ENCODE measurements around the gene EZR. TPM values are rescaled to one million over a fixed set of nuclear protein-coding genes. Genes with fewer than 3 reads are reported as not detected.
"Not testable (repeated sequence)": the region's sequence is repeated elsewhere in the genome, so short reads cannot be mapped to it uniquely, and the experiment has no call there.

EZR gene
- total RNA-seq, 2 donors from 2014 or later: 118 to 222 TPM

GRCh38 chr6:158796353-158796752, 22.8 kb downstream of the EZR start:
- Histone ChIP-seq H3K4me3 (no peak overlapping the region), H3K27ac (no peak overlapping the region), H3K9me3 (no peaks in the 10 kb centered on the region), H3K4me1 (replicated peaks) (peaks cover 14% of the 10 kb centered on the region), H3K36me3 (no peaks in the 10 kb centered on the region), H3K27me3 (replicated peaks; ENCODE audit: insufficient read depth) (no peaks in the 10 kb centered on the region)
- TF ChIP-seq CTCF (IDR thresholded peaks at IDR 0.05) (no peak), POLR2A (IDR thresholded peaks at IDR 0.05) (no peak), POLR2AphosphoS5 (IDR thresholded peaks at IDR 0.05) (no peak)
- 84% methylated on average over 3 of the region's 3 CpGs for WGBS
- no peak for DNase-seq (ENCODE audit: low spot score)
- intact Hi-C loops (cut with DNase I): loop anchor here (10.0 kb wide), 1 partner anchor 178 kb away; no protein-coding TSS in a partner anchor

- H3K27ac ChIP-seq: no peak overlapping the region
- 87% methylated on average over 5 of the region's 5 CpGs for WGBS
- intact Hi-C loops (cut with DNase I): loop anchor here (10.0 kb wide), 1 partner anchor 179 kb away; no protein-coding TSS in a partner anchor
- peaks cover 12% of the 10 kb centered on the region for H3K4me1 ChIP-seq (replicated peaks)
- no peaks in the 10 kb centered on the region for H3K36me3 ChIP-seq
- DNase-seq (ENCODE audit: low spot score): no peak
- no peak overlapping the region for H3K4me3 ChIP-seq
- TF ChIP-seq POLR2AphosphoS5 (IDR thresholded peaks at IDR 0.05): no peak
- no peak for TF ChIP-seq POLR2A (IDR thresholded peaks at IDR 0.05)
- no peak for TF ChIP-seq CTCF (IDR thresholded peaks at IDR 0.05)
- no peaks in the 10 kb centered on the region for H3K27me3 ChIP-seq (replicated peaks; ENCODE audit: insufficient read depth)
- H3K9me3 ChIP-seq: no peaks in the 10 kb centered on the region
These were observed 23.7 kb downstream of the EZR start for GRCh38 chr6:158795516-158795915.

GRCh38 chr6:158793432-158793831, 25.7 kb downstream of the EZR start:
- intact Hi-C loops (cut with DNase I): loop anchor here (10.0 kb wide), 1 partner anchor 181 kb away; no protein-coding TSS in a partner anchor
- Histone ChIP-seq H3K27me3 (replicated peaks; ENCODE audit: insufficient read depth) (no peaks in the 10 kb centered on the region), H3K4me3 (no peak overlapping the region), H3K27ac (no peak overlapping the region), H3K4me1 (replicated peaks) (peaks cover 2% of the 10 kb centered on the region), H3K36me3 (no peaks in the 10 kb centered on the region), H3K9me3 (no peaks in the 10 kb centered on the region)
- 32% methylated on average over 1 of the region's 1 CpG for WGBS
- no peak for DNase-seq (ENCODE audit: low spot score)
- TF ChIP-seq POLR2AphosphoS5 (IDR thresholded peaks at IDR 0.05) (no peak), CTCF (IDR thresholded peaks at IDR 0.05) (peak in 2 of 4 experiments; percentile 18 to 20), POLR2A (IDR thresholded peaks at IDR 0.05) (no peak)

GRCh38 chr6:158792505-158792904, 26.7 kb downstream of the EZR start:
- intact Hi-C loops (cut with DNase I): loop anchor here (10.0 kb wide), 1 partner anchor 182 kb away; no protein-coding TSS in a partner anchor
- H3K27ac ChIP-seq; H3K4me3 ChIP-seq; H3K27me3 ChIP-seq (replicated peaks; ENCODE audit: insufficient read depth); DNase-seq (ENCODE audit: low spot score); H3K9me3 ChIP-seq; H3K4me1 ChIP-seq (replicated peaks); H3K36me3 ChIP-seq: not testable (repeated sequence)
- 86% methylated on average over 10 of the region's 10 CpGs for WGBS

GRCh38 chr6:158791274-158791855, 27.8 kb downstream of the EZR start:
- no peak overlapping the region for H3K4me3 ChIP-seq
- TF ChIP-seq POLR2AphosphoS5 (IDR thresholded peaks at IDR 0.05) (no peak), CTCF (IDR thresholded peaks at IDR 0.05) (no peak), POLR2A (IDR thresholded peaks at IDR 0.05) (no peak)
- peak overlapping the region in 1 of 2 donors; percentile 7 for H3K27ac ChIP-seq
- WGBS: 66% methylated on average over 7 of the region's 7 CpGs
- H3K9me3 ChIP-seq: no peaks in the 10 kb centered on the region
- no peaks in the 10 kb centered on the region for H3K4me1 ChIP-seq (replicated peaks)
- no peaks in the 10 kb centered on the region for H3K27me3 ChIP-seq (replicated peaks; ENCODE audit: insufficient read depth)
- H3K36me3 ChIP-seq: no peaks in the 10 kb centered on the region
- no peak for DNase-seq (ENCODE audit: low spot score)
- intact Hi-C loops (cut with DNase I): loop anchor here (10.0 kb wide), 1 partner anchor 183 kb away; no protein-coding TSS in a partner anchor
